Left cardiac atrium (tissue), 4 donors: ENCODE measurements around the gene RBPJ. TPM values are rescaled to one million over a fixed set of nuclear protein-coding genes. Genes with fewer than 3 reads are reported as not detected.
"Not testable (repeated sequence)": the region's sequence is repeated elsewhere in the genome, so short reads cannot be mapped to it uniquely, and the experiment has no call there.

Source experiments
- ATAC-seq, 2 donors: fragments of 200-7000 bp; cut with Tn5 transposase; one replicate each; pipeline ENCODE4 v1.9.1; 2020; ENCODE audit warnings: mild to moderate bottlenecking in 2 of 2, moderate library complexity in 2 of 2
- DNase-seq: peaks from one replicate; pipeline ENCODE4 v3.0.0-alpha.2; 2020
- intact Hi-C, 2 donors: fragments of 100-400 bp; cut with DNase I; formaldehyde crosslinking; loops; one replicate each; pipeline versions ENCODE4 v1.14.1 to v1.15.1; 2022 to 2023
- total RNA-seq, 2 donors: library from RNA; stranded (reverse); fragmentation: NEBNext Ultra II Directional; extraction: Animal tissue kit (Norgen Biotek cat#: 25700); gene quantifications; one replicate each; pipeline ENCODE4 v1.2.1, GENCODE V29; 2021
- donor health status: DM: no; HTN: yes; CAD: no.
- donor health status: DM: no; HTN: yes; CAD: no; lungs with severe emphysema.
- donor health status: DM: yes; HTN: yes; CAD: no.
- donor health status: Dilated cardiomyopathy.

The RBPJ gene
- total RNA-seq, 2 donors from 2014 or later = 49.6 to 63.5 TPM

DNA sequence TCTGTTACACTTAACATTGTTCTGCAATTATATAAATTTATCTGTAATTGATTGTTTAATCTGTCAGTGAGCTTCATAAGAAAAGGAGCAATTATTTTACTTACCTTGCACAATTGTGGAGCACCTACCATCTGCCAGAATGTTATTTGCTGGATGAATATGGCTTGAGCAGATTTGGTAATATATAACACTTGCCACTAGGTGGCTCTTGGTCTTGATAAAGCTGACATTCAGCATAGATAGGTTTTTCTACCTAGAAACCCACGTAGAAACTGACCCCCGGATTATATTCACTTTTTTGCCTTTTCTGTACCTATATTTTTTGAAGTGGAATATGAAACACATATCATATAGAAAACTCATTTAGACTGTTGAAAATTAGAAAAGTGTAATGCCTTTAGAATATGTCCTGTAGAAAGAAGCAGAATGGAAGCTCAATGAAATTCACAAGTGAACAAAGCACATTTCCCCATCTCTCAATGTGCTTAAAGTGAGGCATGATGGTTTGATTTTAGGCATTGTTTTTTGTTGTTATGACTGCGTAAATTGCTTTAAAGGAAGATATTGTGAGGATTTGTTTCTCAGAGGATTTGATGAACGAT lies 9.5 kb downstream of the RBPJ start:
- peak; percentile 68 to 78 for ATAC-seq
- intact Hi-C loops = loop anchor here (2.0 to 10.0 kb wide), 2 partner anchors 75 to 81 kb away; no protein-coding TSS in a partner anchor
- no peak for DNase-seq

DNA sequence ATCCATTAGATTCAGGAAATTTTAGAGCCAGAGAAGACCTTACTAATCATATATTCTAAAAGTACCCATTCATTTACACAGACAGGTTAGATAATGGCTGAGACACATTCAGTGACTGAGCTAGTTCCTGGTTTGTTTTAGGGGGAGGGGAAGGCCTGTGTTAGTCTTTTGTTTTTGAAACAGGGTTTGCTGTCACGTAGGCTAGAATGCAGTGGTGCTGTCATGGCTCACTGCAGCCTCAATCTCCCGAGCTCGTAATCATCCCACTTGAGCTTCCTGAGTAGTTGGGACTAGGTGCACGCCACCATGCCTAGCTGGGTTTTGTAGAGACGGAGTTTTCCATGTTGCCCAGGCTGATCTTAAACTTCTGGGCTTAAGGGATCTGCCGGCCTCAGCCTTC lies 10.1 kb downstream of the RBPJ start:
- intact Hi-C loops = loop anchor here (2.0 to 10.0 kb wide), 2 partner anchors 74 to 80 kb away; no protein-coding TSS in a partner anchor
- ATAC-seq = no peak
- DNase-seq = no peak

DNA sequence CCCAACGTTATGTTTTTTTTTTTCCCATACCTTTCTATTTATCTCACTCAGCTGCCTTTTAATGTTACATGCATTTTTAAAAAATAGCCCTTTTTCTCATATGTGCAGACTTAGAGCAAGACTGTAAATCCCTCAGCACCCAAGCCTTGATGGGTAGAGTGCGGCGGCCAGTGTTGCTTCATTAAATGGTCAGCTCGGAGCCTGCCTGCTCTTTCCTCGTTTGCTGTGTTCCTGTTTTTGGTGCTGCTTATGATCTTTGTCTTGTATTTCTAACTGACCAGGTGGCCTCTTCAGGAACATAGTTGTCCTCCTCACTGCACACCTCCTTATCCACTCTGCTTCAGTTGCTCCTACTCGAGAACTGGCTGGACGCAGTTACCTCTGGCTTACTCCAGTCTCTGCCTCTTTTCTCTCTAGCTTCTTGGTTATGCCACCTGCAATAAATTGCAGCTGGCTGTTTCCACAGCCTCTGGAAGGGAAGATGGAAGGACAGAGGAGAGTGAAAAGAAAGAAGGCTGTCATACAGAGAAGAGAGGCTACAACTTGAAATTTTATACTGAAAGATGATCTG lies 10.7 kb downstream of the RBPJ start:
- intact Hi-C loops = loop anchor here (2.0 to 10.0 kb wide), 2 partner anchors 73 to 79 kb away; no protein-coding TSS in a partner anchor
- DNase-seq (no peak), ATAC-seq (no peak)

DNA sequence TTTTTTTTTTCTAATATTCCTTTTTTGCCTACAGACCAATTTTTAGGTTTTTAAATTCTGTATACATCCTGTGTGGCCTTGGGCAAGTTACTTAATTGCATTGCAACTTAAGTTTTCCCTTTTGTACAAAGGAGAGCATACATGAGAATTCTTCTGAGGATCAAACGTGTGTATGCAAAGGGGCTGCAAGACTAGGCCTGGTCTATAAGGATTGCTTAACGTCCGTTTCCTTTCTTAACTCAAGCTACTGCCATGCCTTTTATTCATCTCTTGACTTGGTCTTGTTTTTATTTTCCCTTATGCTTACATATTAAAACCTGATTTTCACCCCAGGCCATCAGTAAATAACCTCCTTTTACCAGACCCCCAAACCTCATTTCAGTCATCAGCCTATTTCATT lies 13.6 kb downstream of the RBPJ start:
- DNase-seq (no peak), ATAC-seq (no peak)
- intact Hi-C loops = loop anchor here in 1 of 2 donors (10.0 kb wide), 1 partner anchor 70 kb away; no protein-coding TSS in a partner anchor

DNA sequence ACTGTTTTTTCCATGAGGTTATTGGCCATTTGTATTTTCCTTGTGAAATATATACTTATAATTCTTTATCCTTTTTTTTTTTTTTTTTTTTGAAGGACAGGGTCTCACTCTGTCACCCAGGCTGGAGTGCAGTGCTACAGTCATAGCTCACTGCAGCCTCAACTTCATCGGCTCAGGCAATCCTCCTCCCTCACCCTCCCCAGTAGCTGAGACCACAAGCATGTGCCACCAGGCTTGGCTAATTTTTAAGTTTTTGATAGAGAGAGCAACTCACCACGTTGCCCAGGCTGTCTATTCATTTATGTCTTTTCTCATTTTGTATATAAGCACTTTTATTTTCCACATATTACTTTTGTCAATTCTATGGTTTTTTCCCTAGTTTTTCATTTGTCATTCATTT lies 16.8 kb downstream of the RBPJ start:
- ATAC-seq (no peak), DNase-seq (no peak)
- intact Hi-C loops = loop anchor here in 1 of 2 donors (10.0 kb wide), 1 partner anchor 67 kb away; no protein-coding TSS in a partner anchor

DNA sequence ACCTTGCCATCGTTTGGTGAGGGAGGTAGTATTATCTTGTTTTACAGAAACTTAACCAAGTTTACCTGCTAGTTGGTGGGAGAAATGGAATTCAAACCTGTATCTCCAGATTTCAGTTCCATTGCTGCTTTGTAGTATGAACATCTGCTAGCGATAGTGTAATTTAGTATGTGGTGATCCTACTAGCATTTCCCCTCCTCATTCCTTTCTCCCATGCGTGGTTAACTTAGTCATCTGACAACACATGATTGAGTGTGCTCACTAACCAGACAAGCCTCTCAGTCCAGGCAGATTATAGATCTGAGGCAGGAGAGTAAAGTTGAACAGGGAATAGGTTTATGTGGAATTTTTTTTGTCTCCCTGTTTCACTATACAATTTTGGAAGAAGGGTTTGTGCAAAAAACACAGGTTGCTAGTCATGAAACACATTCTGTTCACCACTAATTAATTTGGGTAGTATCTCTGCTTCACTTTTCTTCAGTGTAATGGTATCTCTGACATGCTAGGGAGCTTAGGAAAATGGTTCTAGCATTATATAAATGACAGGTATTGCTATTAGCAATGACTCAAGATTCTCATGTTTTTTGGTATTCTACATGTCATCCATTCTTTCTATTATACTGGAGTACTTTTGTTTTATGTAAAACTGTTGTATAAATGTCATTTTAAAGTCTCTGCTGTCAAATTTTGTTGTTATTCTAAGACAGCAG lies 21.7 kb downstream of the RBPJ start:
- intact Hi-C loops = no loop called here
- ATAC-seq (peak in 1 of 2 donors; percentile 67), DNase-seq (no peak)

DNA sequence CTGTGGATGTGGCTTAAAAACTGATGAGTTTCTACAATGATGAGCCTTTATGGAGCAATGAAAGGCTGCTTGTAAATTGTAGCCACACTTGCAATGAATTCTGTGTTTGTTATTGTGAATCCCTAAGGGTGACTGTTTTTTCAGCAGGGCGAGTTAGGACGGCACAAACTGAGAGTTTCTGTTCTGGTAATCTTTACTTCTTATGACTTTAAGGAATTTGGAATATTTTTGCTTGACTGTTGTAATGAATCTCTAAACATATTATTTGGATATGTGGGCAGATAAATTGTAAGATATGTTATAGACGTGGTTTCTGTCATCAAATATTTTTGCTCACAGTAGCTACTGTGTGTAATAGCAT lies 22.2 kb downstream of the RBPJ start:
- intact Hi-C loops = no loop called here
- DNase-seq (no peak), ATAC-seq (no peak)

DNA sequence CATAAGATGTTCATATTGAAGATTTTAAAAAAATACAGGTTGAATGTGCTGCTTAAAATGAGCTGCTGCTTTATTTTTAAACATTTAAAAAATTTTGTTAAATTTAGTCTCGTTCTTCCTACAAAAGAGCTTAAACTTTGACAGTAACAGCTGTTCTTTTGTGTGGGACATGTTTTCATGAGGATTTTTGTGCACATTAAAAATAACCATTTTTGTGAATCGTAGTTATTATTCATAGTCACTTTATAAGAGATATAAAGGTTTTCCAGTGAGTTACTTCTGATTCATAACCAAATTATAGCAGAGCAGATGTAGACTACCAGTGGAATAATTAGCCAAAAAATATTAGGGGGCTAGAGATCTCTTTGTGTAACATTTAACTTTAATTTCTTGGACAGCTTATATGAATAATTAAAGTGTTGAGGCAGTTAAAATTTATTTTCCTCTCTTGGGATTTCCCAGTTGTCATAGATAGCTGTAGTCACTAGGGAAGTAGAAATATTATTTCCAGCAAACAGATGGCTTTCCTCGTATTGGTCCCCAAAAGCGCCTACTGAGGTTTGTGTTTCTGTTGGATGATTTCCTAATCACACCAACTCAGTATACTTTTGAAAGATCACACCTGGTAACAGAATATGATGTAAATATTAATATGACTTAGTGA lies 24.2 kb downstream of the RBPJ start:
- intact Hi-C loops = no loop called here
- ATAC-seq = no peak

DNA sequence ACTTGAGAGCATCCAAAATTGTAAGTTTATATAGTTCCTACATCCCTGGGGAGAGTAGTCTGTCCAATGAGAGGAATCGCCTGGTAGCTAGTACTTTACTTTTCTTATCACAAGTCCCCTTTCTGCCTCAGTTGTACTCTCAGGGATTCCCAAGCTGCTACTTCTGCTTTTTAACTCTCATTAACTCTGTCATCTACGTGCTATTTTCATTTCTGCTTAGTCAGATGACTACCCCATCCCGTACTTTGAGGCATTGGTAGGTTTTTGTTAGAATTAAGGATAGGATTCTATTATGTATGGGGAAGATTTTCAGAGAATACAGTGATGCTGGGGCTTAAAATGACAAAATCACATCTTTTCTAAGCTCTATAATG lies 24.7 kb downstream of the RBPJ start:
- no peak for DNase-seq
- intact Hi-C loops = no loop called here
- ATAC-seq = no peak

More for the DNA sequence above, 24.2 kb downstream of the RBPJ start:
- DNase-seq = no peak

DNA sequence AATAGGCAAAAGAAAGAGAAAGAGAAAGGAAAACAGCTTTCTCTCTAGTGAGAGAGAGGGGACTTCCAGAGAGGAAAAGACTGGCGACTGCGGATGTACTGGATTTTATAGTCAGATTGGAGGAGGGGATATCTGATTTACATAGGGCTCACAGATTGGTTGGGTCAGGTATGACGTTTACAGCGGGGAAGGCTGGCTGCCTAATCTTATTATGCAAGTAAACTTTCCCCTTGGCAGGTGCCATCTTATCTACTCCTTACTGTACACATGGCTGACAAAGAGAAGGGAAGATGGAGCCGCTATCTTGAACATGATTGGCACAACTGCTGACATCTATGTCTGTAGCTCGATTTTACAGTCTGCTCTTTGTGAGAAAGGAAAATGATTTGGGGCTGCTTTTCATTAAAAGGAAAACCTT lies 25.4 kb downstream of the RBPJ start:
- ATAC-seq (peak; percentile 53 to 57), DNase-seq (no peak)
- intact Hi-C loops = no loop called here

DNA sequence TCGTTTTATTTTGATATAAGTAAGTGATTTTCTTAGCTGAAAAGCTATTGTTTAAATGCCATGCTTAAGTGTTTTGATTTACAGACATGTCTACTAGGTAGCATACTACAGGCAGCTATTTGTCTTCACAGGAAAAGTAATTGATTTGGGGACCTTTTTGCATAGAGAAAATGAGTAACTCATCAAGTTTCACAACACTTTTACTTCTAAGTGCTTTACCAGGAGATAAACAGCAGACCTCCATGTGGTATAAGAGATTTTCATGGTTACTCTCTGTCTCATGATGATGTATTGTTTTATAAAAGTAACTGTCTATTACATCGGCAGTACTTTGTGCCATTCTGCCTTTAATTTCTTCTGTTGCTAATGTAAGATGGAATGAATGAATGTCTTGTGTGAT lies 28.7 kb downstream of the RBPJ start:
- ATAC-seq = no peak
- DNase-seq = no peak
- intact Hi-C loops = no loop called here

DNA sequence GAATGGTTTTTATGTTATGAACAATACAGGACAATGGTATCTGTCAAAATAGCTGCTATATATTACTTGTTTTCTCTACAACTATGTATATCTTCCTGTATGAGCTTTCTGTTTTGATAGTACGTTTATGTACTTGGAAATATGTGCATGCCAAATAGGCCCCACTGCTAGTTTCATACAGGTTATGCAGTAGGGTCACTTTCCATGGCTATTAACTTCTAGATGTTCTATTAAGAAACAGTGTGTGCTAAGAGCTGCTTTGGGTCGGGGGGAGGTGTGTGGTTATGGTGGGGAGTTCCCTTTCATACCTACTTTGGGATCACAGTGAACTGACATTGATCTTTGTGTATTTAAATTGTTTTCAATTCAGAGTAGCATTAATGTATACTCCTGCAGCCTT lies 30.9 kb downstream of the RBPJ start:
- intact Hi-C loops = no loop called here
- no peak for DNase-seq
- no peak for ATAC-seq

DNA sequence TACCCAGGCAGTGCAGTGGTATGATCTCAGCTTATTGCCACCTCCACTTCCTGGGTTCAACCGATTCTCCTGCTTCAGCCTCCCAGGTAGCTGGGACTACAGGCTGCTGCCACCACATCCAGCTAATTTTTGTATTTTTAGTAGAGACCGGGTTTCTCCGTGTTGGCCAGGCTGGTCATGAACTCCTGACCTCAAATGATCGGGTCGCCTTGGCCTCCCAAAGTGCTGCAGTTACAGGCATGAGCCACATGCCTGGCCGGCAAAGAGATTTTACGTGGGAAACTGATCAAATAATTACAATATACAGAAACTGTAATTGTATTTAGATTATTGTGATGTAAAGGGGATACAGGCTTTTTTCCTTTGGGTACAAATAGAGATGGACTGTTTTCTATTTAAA lies 33.7 kb downstream of the RBPJ start:
- ATAC-seq (no peak), DNase-seq (no peak)
- intact Hi-C loops = no loop called here

DNA sequence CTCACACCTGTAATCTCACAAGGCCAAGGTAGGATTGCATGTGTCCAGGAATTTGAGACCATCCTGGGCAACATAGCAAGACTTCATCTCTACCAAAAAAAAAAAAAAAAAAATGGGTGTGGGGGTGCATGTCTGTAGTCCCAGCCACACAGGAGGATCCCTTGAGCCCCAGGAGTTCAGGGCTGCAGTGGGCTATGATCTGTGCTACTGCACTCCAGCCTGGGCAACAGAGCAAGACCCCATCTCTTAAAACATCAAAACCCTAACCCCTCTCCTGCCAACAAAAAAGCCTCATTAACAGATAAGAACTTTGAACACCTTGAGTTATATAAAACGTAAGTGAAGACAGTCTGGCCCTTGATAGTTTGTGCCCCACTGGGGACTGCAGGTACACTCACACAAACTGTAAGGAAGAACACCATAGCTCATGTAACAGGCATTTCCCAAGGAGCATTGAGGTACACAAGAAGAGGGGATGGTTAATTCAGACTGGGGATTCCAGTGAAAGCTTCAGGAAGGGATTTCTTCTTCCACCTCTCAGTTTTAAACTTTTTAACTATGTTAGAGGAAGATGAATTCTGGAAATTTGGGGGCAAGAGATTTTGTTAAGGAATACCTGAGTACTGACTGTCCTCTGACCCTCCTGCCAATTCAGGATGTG lies 34.7 kb downstream of the RBPJ start:
- ATAC-seq = no peak
- no peak for DNase-seq
- intact Hi-C loops = no loop called here

DNA sequence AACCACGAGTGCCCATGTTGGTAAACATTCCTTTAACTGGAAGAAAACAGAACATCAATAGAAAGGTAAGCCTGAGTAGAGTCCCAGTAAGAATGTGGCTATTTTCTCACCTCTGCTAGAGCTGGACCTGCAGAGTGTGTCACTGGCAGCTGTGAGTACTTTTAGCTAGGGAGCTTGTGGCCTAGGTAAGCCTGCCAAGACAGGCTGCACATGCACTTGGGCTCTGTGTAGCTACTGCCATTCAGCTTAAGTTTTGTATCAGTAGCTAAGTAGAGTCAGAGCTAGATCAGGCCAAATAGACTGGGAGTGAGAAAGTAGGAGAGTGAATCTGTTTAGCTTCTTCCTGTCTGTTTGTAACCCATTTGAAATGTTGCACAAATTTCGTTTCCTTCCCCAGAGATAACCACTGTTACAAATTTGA lies 35.3 kb downstream of the RBPJ start:
- ATAC-seq (peak in 1 of 2 donors; percentile 74), DNase-seq (no peak)
- intact Hi-C loops = no loop called here

DNA sequence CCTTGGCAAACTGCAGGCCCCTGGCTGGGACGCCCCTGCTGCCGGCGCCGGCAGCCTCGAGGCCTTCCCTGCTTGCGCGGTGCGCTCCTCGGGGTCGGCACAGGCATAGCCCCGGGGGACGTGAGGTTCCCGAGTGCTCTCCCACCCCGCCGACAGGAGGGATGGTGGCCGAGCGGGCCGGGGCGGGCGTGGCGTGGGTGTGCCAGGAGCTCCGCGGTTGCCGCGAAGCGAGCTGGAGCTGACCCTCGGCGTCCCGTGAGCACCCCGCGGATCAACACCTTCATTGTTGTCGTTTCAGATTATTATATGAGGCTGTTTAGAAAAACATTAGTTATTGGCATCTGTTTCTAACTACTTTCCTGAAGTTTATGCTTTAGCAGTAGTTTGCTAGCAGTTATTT lies 38.7 kb downstream of the RBPJ start:
- DNase-seq, intact Hi-C loops: not testable (repeated sequence)
- peak; percentile 53 to 61 for ATAC-seq

DNA sequence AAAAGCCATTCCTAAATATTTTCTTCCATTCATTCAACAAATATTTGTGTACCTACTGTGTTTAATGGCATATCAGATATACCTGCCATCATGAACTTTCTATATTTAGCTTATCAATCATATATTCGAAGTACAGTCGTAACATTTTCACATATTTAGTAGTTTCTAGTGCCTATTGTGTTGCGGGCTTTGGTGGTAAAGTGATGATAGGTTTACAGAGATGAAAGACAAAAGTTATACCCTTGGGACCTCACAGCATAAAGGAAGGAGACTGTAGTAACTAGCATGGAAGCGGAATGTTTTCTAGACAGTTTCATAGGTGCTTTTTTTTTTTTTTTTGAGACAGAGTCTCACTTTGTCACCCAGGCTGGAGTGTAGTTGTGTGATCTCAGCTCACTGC lies 39.5 kb downstream of the RBPJ start:
- intact Hi-C loops = no loop called here
- no peak for ATAC-seq
- no peak for DNase-seq

DNA sequence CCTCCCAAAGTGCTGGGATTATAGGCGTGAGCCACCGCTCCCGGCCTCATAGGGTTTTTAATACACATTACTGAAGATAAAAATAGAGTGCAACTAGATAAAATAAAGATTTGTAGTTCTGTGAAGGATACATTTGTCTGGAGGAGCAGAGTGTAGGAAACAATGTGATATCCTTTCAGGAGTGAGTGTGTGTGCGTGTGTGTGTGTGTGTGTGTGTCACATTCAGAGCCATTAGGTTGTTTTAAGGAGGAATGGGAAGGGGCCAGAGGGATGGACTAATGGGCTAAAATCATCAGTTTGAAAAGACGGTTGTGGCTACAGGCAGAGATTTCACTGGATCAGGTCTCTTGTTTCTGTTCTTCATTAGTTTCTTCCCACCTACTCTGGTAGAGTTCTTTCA lies 40.0 kb downstream of the RBPJ start:
- DNase-seq (no peak), ATAC-seq (no peak)
- intact Hi-C loops = no loop called here

DNA sequence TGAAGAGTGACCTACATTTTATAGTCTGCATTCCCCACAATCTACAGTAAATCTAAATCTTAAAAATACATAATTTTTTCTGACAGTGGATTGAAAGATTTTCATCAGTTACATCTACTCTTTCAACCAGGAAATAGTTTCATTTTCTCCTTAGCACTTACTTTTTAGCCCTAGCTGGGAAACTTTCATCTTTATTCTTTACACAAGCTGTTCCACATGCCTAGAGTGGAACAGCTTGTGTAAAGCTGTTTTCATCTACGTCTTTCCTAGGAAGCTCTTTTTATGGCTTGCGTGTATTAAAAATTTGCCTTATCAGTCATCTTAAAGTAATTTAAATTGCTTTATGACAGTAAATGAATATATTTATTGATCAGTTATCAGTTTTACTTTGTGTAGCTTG lies 40.5 kb downstream of the RBPJ start:
- intact Hi-C loops = no loop called here
- DNase-seq = no peak
- ATAC-seq = no peak
